GM18868 (cell line): ENCODE measurements around the gene PLXNA1.

Experiments used
- ATAC-seq: cut with Tn5 transposase; IDR thresholded peaks from one replicate; pipeline ENCODE4 v1.9.1; 2021; ENCODE audit warnings: mild to moderate bottlenecking, moderate library complexity; ENCODE audit not compliant: unreplicated experiment

Gene PLXNA1

DNA sequence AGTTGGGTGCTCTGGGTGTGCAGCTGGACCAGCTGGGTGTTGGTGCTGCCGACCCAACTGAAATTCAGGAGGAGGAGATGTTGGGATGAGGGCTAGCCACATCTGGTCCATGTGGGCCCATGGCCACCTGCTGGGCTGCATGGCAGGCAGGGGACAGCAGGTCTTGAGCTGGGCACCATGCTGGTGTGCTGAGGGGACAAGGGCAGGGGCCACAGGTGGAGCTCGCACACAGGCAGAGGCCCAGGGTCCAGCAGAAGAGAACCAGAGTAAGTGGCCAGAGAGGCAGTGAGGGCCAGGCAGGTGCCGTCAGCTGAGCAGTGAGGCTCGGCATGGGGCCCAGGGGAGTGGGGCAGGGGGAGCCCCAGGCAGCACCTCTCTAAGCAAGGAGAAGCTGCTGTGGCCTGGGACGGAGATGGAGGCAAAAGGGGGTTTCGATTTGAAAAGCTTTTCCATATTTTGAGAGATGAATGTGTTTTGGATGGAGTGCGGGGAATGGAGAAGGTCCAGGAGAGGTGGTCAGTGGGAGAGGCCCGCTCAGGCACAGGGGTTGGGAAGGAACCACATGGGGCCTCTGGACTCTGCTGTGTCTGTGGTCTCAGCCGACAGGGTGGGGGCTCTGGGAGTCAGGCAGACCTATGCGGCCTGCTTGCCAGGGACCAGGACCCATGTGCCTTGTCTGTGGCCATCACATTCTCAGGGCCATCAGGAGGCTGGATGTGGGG is 30.5 kb upstream of the PLXNA1 start:
- no peak for ATAC-seq

DNA sequence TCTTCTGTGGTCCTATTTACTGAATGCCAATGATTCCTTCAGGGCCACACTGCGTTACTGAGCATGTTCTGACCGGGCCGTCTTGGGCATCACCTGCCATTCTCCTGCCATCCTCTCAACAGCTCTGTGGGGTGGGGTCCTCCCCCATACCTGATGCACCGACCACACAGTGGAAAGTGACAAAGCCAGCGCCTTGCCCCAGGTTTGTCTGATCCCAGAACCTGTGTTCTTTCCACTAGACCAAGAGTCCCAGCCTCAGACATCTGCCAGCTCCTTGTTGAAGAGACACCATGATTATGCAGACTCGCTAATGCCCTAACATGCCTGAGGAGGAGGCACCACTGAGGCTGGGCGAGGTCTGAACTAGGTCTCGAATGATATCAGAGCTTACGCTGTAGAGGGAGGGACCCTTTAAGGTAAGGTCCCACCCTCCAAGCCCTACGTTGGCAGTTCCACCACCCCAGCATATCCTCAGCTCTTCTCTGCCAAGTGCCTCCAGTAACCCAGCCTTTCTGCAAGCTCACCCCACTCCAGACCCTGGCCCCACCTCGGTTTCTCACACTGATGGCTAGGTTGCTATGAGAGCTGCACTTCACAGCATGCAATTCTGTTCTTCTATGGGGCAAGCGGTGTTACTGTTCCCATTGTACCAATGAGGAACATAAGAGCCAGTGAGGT is 29.8 kb upstream of the PLXNA1 start:
- no peak for ATAC-seq

DNA sequence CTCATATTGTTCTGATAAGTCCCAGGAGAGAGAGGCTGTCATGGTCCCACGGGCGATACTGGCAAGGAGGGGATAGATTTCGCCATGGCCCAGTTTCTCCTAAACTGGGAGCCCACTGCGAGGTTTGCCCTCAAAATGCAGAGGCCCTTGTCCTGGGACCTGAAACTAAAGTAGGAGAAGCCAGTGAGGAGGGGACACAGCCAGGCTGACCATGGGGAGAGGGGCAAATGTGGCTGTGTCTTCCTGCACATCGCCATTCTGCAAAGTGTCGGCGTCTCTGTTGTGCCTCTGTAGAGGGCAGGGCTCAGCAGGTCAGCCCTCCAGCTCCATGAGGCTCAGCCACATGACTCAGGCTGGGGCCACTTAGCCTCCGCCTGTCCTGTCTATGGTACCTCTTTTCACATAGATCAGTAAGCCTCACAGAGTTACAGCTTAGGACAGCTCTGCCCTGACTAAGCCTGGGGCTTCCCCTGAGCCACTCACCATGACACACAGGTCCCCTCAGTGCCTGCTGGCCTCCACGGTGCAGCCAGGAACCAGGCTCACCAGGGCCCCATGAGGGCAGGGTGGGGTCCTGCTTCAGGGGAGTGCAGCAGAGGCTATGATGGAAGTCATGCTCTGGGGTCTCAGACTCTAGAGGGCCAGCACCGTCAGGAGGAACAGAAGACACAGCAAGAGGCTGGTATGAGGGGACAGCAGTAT is 28.6 kb upstream of the PLXNA1 start:
- peak; percentile 73 for ATAC-seq

DNA sequence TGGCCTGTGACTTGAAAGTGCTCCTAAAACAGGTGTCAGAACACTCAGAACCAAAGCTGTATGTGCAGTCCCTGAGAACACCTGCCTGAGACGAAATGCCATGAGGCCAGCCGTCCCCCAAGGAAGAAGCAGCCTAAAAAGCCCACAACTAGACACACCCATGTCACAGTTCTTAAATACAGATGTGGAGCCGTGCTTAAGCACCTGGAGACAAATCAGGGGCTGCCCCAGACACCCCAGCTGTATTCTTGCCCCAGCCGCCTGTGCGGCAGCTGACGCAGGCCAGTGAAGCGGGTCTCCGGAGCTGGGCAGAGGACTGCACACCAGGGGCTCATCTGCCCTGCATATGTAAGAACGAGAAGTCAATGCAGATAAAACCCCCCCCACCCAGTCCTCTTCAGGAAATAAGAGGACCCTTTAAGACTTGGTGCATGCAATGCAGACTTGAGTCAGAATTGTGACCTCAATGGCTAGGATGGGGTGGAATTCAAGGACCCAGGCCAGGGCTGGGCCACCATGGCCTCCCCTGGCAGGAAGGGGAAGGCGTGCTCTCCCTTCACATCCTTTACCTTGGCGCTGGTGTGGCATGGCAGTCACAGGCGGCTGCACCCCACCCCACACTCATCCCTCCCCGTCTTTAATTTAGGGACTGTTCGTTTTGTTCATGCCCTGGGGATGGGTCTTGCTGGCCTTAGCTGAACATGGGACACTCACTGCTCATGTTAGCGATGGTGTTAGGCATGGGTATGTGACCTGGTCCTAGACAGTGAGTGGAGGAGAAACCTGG is 27.7 kb upstream of the PLXNA1 start:
- ATAC-seq: peak; percentile 76

DNA sequence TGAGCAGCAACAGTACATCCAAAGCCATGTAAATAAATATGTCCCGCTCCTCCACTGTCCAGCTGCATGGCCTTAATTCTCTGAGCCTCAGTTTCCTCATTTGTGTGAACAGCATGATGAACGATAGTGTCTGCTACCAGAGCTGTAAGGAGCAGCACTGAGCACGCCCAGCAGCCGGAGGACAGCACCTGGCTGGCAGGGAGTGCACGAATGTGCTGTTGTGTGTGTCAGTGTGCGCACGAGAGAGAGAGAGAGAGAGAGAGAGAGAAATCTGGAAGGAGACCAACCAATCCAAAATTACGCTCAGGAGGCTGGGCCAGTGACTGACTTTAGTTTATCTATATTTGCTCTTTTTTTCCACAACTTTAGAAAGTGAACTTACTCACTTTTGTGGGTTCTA is 26.6 kb upstream of the PLXNA1 start:
- no peak for ATAC-seq

DNA sequence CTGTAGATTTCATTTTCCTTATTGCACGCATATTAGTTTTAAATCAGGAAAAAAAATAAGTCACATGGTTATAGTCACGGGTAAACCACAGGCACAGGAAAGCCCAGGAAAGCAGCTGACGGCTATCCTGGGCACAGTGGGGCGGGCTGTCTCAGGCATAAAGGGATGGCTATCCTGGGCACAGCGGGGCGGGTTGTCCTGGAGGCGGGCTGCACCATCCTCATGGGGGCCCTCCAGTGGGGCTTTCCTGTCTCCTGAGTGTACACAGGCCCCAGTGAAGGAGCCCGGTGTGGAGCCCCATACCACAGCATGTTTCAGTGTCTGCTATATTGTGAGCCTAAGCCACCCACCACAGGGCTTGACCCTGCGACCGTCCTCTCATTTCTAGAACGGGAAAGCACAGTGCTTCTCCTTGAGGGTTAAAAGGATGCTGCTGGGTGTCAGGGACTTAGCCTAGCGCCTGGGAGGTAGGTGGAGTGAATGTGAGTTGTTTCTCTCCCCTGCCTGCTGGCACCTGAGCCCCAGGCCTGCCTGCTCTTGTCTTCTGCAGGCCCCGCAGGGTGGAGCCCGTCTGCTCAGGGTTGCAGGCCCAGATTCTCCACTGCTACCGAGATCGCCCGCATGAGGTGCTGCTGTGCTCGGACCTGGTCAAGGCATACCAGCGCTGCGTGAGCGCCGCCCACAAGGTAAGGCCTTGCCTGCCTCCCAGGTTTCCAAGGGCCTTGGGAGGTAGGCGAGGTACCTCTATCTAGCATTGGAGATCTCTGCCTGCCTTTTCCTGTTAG is 25.9 kb upstream of the PLXNA1 start:
- no peak for ATAC-seq

DNA sequence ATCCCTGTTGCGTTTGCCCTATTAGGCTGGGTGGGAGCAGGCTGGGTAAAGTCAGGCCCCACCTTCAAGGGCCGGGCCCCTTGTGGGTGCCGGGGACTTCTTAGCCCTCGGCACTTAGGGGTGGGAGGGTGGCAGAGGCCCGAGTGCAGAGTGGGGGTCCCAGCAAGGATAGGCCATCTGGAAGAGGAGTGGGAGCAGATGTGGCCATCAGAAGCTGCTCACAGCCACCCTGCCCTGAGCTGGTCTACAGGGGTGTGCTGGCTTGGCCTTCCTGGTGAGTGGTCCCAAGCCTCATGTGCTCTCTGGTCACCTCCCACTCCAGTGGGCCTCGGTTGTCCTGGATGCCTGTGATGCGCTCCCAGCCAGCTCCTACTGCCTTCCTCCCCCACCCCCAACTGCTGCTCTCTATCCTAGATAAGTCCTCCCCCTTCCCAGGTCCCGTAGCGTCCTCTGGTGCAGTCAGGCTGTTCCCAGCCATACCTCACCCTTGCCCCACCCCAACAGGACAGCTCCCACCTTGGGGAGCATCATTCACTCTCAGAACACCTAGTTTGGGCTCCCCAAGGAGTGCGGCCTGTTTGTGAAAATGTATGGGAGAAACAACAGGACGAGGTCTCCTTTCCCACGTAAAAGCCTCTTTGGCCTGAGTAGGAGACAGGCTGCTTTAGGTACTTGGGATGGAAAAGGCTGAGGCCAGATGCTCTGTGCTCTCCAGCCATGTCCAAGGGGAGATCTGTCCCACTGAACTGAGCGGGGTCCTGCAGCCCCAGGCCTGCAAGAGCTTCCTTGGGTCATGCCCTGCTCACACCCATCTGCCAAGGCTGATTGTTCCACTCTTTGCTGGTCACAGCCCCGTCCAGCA is 24.9 kb upstream of the PLXNA1 start:
- no peak for ATAC-seq

DNA sequence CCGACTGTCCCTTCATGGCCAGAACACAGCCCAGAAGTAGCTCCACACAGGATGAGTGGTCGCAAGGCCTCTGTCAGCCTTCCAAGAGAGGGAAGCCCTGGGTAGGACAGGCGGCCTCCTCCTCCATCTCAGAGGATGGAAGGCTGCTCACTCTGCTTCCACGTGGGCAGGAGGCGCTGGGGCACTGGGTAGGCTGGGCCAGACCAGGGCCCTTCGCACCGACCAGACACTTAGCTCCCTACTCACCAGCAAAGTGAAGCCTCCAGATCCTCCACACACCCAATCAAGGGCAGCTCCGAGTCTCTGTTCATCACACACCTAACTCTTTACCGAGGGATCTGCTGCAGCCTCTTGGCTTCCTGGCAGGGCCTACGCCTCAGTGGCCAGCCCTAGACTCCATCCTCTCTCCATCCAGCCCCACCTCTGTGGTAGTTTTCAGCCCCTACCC is 24.3 kb upstream of the PLXNA1 start:
- ATAC-seq: no peak

DNA sequence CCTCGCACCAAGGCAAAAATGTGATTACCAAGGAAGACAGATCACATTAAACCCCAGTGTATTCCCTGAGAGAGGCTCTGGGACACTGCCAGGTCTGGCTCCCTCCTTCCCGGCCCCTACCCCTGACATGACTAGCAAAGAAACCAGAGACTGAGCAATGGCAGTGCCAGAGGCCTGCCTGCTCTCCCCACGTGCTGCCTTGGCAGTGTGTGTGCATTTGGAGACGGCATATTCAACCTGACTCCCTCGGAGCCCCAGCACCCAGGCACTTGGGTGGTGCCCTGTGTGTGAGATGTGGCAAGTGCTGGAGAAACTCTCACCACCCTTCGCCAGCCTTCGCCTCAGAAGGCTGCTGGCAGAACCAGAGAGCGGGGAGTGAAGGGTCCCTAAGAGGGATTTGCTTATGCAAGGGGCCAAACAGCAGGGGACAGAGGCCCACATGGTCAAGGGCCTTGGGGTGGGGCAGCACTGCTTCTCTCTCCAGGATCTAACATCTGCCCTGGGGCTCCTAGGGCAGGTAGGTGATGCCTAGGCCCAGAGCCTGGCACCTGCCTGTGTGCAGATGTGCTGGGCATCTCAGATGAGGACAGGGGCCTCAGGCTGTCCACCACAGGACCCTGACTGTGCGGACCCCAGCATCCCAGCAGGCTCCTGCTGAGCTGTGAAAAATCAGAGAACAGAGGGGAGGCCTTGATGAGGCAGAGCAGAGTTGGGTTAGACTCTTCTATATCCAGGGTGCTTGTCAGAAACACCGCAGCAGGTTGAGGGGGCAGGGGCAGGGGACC is 23.6 kb upstream of the PLXNA1 start:
- no peak for ATAC-seq

DNA sequence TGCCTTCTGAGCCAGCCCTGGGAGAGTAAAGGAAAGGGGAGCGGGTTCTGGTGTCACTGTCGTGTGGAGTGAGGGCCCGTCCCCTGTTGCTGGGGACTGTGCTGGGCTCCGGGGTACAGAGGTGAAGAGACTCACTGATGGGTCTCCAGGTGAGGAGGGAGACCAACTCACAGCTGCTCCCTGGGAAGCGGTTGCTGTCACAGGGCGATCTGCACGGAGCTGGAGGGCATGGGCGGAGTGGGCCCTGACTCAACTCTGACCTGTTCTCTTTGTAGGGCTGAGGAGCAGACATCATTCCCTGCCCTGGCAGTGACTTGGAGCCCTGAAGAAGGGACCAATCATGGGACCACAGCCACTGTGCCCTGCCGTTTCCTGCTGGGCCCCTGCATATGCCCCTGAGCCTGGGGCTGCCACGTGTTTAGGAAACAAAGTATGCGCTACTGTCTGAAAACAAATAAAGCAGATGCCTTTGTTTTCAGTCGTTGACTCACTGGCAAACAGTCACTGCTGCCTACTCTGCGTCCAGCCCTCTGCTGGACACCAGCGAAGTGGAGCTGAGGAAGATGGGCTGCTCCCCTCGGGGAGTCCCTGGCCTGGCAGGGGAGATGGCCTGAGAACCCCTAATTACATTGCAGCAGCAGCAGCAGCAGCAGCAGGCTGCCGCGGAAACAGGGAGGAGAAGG is 22.9 kb upstream of the PLXNA1 start:
- no peak for ATAC-seq

DNA sequence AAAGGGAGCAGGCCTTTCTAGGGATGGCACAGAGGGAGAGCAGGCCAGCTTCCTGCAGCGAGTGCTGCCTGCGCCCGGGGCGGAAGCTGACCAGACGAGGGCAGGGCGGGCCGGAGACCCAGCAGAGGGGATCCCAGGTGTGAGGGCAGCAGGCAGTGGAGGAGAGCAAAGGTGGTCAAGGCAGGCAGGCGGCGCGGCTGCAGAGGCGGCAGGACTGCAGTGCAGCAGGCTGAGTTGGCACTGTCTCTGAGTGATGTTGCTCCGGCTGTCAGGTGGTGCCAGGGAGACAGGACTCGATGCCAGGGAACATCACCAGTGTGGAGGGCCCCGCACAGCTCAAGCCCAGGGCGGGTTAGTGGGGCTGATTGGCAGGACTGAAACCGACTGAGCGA is 22.3 kb upstream of the PLXNA1 start:
- ATAC-seq: no peak

DNA sequence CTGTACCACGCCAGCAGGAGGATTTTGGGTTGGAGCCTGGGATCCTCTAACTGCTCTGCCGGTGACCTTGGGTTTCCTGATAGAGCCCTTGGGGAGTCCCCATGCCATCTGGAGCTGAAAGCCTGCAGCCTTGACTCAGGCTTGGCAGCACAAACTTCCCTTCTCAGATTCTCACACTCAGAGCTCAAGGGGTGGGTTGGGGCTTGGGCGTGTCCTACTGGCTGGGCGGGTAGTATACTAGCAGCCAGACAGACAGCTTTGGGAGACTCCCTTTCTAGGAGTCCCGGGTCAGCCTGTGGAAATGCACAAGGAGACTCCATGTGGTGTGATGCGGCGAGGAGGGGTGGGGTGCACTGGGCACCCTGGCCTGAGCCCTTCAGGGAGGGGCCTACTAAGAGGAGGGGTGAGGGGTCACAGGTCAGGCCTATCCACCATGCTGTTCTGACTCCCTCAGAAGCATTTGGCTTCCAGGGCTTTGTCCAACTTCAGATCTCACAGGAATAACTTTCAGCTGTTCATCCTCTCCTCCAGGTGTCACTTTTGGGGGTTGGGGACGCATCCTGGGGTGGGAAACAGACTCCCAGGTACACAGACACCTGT is 21.6 kb upstream of the PLXNA1 start:
- peak; percentile 86 for ATAC-seq

DNA sequence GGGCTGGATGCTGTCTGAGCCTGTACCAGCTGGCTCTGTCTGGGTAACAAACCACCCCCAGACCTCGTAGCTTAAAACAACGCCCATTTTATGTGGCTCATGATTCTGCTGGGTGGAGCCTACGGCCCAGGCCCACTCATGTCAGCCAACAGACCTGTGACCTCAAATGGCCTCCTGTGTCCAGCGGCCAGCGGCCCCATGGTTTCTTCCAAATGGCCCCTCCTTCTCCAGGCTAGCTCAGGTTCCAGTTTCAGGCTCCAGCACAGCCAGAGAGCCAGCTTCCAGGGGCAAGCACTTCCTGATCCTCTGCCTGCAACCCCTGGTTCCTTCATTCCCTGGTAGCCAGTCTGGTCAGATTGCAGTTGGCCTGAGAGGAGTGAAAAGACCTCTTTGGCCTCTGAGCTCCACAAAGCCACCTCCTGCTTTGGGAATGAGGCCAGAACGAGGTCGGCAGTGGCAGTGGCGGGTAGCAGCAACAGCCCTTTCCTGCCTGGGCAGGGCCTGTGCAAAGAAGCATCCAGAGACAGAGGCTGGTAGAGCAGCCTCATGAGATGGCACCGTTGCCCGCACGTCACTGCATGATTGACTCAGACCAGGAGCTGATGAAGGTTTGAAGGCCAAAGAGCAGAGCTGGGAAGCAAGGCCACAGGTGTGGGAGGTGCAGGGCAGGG is 21.0 kb upstream of the PLXNA1 start:
- no peak for ATAC-seq

DNA sequence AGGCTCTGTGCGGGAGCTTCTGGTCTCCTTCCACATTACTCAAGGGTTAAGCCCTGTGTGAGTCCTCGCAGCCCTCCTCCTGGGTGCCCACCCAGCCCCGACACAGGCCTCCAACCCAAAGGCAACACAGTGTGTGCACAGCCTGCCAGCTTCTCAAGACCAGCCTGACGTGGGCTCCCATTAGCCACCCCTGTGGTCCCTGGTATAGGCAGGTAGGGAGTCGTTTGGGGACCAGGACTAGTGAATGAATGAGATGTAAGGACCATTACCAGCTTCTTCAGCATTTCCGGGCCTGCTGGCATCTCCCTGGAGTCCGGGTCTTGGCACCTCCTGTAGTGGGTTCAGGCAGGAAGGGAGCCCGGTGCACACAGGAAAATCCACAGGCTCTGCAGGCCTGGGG is 20.2 kb upstream of the PLXNA1 start:
- ATAC-seq: no peak

DNA sequence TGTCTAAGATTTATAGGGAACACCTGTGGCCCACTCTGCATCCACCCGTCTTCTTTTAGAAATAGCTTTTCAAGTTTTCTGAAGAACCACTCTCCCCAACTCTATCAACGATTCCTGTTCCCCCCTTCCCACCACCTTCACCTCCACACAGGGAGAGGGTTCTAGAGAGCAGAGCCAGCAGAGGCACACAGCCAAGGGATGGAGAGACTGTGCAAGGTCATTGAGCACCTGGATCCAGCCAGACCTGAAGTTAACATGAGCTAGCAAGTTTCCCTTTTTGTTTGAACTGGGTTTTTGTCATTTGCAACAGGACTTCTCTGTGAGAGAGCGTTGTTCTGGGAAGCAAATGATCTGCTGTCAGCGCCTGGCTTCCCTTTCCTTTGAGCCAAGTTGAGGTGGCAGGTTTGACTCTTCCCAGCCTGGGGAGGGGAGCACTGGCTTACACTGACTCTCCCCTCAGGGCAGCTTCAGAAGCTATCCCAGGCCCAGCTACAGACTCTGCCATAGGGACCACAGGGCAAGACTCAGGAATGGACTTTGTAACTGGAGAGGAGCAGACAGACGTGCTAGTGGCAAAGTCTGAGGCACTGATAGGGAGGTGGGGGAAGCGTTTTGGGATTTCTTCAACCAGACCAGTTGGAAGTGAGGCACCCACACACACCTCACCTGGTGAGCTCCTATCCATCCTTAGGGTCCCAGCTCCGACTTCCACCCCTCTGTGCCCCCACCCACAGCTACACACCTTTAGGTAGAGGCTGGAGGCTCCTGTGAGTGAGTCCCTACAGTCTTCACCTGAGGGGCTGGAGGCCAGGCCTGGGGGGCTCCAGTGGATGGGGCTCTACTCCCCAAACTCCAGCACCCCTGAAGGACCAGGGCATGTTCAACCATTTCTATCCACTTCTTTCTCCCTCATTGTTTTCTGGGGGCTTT is 19.4 kb upstream of the PLXNA1 start:
- no peak for ATAC-seq

DNA sequence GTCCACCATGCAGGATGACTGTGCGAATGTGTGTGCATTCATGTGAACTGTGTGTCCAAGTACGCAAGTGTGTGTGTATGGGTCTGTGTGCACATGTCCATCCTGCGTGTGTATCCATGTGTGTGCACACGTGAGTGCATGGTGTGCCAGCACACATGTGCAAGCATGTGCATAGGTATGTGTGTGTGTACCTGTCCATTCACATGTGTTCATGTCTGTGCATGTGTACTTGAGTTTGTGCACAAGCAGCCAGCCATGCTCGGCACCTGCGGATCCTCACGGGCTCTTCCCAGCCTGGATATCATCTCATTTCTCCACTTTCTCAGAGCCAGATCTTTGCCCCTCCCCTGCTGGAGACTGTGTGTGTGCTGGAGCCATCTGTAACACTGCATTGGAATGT is 18.7 kb upstream of the PLXNA1 start:
- ATAC-seq: no peak
